ENCODE data around the gene KCNC3.

KCNC3 gene

DNA sequence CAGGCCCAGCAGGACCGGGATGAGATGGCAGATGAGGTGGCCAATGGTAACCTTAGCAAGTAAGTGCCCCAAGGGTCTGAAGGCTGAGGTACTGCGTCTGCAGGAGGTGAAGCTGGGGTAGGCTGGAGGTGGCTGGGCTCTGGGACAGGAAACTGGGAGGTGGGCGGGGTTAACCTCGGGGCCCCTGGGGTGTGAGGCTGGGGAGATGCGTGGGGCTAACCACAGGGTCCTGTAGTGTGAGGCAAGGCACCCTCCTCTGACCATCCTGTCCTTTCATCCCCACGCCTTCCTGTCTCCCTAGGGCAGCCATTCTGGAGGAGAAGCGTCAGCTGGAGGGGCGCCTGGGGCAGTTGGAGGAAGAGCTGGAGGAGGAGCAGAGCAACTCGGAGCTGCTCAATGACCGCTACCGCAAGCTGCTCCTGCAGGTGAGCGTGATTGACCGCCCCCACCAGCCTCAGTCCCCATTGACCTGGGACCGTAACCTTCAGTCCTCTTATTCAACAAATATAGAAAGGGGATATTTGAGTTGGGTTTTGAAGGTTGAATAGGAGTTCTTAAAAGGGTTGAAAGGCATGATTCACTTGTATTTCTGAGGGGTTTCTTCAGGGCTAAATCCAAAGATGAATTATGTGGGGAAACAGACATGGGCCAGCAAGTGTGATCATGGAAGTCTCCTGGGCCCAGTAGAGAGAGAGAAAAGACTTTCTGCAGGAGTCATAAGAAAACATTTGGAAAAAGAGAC lies 35.7 kb downstream of the KCNC3 start:
- no peak overlapping the region for H3K4me3 ChIP-seq (ENCODE audit: low read length)
- H3K27me3 ChIP-seq (ENCODE audit: control insufficient read depth, insufficient read depth, low read length): no peaks in the 10 kb centered on the region
- no peaks in the 10 kb centered on the region for H3K4me1 ChIP-seq (ENCODE audit: control insufficient read depth, insufficient read depth, low read length)
- H3K36me3 ChIP-seq (ENCODE audit: insufficient read depth, low read length): no peaks in the 10 kb centered on the region
- H3K9ac ChIP-seq (ENCODE audit: low read depth, low read length): no peak overlapping the region
- no peak overlapping the region for H3K4me2 ChIP-seq (ENCODE audit: low read length)
- H3K9me3 ChIP-seq (replicated peaks; ENCODE audit: low read length): peaks cover 4% of the 10 kb centered on the region

DNA sequence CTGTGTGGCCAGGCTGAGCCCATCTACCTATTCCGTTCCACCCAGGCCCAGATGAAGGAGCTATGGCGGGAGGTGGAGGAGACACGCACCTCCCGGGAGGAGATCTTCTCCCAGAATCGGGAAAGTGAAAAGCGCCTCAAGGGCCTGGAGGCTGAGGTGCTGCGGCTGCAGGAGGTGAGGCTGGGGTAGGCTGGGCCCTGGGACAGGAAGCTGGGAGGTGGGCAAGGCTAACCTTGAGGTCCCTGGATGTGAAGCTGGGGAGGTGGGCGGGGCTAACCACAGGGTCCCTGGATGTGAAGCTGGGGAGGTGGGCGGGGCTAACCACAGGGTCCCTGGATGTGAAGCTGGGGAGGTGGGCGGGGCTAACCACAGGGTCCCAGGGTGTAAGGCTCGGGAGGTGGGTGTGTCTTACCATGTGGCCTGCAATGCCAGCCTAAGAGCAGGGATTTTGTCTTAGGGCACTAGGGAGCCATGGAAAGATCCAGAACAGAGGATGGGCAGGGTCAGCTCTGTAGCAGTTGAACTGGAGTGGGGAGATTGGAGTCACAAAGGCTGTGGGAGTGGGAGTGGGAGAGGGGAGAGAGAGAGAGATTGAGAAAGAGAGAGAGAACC lies 36.9 kb downstream of the KCNC3 start:
- Histone ChIP-seq H3K4me2 (ENCODE audit: low read length) (no peak overlapping the region), H3K9me3 (replicated peaks; ENCODE audit: low read length) (peaks cover 7% of the 10 kb centered on the region), H3K27me3 (ENCODE audit: control insufficient read depth, insufficient read depth, low read length) (no peaks in the 10 kb centered on the region), H3K9ac (ENCODE audit: low read depth, low read length) (no peak overlapping the region), H3K36me3 (ENCODE audit: insufficient read depth, low read length) (no peaks in the 10 kb centered on the region), H3K4me1 (ENCODE audit: control insufficient read depth, insufficient read depth, low read length) (no peaks in the 10 kb centered on the region), H3K4me3 (ENCODE audit: low read length) (no peak overlapping the region)

DNA sequence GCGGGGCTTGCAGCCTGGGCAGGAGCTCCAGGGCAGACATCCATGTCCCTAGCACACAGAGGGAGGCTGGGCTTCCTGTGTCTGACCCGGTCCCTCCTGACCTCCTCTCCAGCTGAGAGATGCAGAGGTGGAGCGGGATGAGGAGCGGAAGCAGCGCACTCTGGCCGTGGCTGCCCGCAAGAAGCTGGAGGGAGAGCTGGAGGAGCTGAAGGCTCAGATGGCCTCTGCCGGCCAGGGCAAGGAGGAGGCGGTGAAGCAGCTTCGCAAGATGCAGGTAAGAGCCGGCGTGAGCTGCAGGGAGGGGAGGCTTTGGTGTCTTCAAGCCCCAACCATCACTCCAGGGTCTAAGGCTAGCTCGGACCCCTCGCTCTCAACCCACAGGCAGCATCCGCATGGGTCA lies 38.4 kb downstream of the KCNC3 start:
- Histone ChIP-seq H3K9me3 (replicated peaks; ENCODE audit: low read length) (peaks cover 7% of the 10 kb centered on the region), H3K4me2 (ENCODE audit: low read length) (no peak overlapping the region), H3K36me3 (ENCODE audit: insufficient read depth, low read length) (no peaks in the 10 kb centered on the region), H3K4me3 (ENCODE audit: low read length) (no peak overlapping the region), H3K27me3 (ENCODE audit: control insufficient read depth, insufficient read depth, low read length) (no peaks in the 10 kb centered on the region), H3K4me1 (ENCODE audit: control insufficient read depth, insufficient read depth, low read length) (no peaks in the 10 kb centered on the region), H3K9ac (ENCODE audit: low read depth, low read length) (no peak overlapping the region)

DNA sequence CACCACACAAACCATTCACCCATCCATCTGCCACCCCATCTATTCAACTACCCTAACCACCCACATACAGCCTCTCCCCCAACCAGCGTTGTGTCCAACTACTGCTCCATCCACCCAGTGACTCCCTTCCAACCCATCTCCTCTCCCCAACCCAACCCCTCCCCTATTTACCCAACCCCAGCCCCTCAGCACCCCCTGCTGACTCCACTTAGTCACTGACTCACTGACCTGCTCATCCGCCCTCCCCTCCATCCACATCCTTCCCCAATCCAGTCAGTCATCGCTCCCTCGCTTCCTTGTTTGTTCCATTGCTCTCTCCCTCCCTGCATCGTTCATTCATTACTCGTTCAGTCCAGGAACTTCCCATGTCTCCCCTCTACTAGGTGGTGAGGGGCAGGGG lies 39.2 kb downstream of the KCNC3 start:
- no peaks in the 10 kb centered on the region for H3K27me3 ChIP-seq (ENCODE audit: control insufficient read depth, insufficient read depth, low read length)
- H3K9me3 ChIP-seq (replicated peaks; ENCODE audit: low read length): peaks cover 7% of the 10 kb centered on the region
- no peak overlapping the region for H3K4me3 ChIP-seq (ENCODE audit: low read length)
- no peaks in the 10 kb centered on the region for H3K4me1 ChIP-seq (ENCODE audit: control insufficient read depth, insufficient read depth, low read length)
- H3K36me3 ChIP-seq (ENCODE audit: insufficient read depth, low read length): no peaks in the 10 kb centered on the region
- no peak overlapping the region for H3K9ac ChIP-seq (ENCODE audit: low read depth, low read length)
- H3K4me2 ChIP-seq (ENCODE audit: low read length): no peak overlapping the region

DNA sequence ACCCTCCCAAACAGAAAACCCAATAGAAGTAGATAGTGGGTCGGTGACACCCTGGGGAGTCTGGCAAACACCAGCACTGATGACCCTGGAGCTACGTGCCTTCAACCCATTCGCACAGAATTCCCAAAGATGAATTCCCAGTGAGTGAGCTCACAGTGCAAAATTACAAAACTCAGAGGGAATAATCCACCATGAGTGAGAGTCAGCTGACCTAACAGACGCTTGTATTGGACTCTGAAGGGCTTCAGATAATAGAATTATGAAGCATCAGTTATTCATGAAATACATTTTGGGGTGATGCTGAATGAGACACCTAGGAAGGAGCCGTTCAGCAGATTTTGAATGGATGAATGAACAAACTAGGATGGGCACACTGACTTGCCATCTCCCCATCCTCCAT lies 40.2 kb downstream of the KCNC3 start:
- H3K9me3 ChIP-seq (replicated peaks; ENCODE audit: low read length): peaks cover 7% of the 10 kb centered on the region
- no peaks in the 10 kb centered on the region for H3K36me3 ChIP-seq (ENCODE audit: insufficient read depth, low read length)
- no peak overlapping the region for H3K4me2 ChIP-seq (ENCODE audit: low read length)
- no peak overlapping the region for H3K9ac ChIP-seq (ENCODE audit: low read depth, low read length)
- no peaks in the 10 kb centered on the region for H3K27me3 ChIP-seq (ENCODE audit: control insufficient read depth, insufficient read depth, low read length)
- H3K4me1 ChIP-seq (ENCODE audit: control insufficient read depth, insufficient read depth, low read length): no peaks in the 10 kb centered on the region
- H3K4me3 ChIP-seq (ENCODE audit: low read length): no peak overlapping the region

DNA sequence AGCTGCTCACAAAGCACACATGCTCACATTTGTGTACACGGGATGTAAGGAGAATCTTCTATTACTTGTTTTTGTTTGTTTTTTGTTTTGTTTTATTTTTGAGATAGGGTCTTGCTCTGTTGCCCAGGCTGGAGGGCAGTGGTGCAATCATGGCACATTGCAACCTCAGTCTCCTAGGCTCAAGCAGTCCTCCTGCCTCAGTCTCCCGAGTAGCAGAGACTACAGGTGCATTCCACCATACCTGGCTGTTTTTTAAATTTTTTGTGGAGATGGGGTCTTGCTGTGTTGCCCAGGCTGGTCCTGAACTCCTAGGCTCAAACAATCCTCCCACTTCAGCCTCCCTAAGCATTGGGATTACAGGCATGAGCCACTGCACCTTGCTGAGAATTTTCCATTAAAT lies 41.8 kb downstream of the KCNC3 start:
- H3K9me3 ChIP-seq (replicated peaks; ENCODE audit: low read length): peaks cover 7% of the 10 kb centered on the region
- H3K27me3 ChIP-seq (ENCODE audit: control insufficient read depth, insufficient read depth, low read length): no peaks in the 10 kb centered on the region
- no peak overlapping the region for H3K9ac ChIP-seq (ENCODE audit: low read depth, low read length)
- no peaks in the 10 kb centered on the region for H3K4me1 ChIP-seq (ENCODE audit: control insufficient read depth, insufficient read depth, low read length)
- no peak overlapping the region for H3K4me2 ChIP-seq (ENCODE audit: low read length)
- H3K4me3 ChIP-seq (ENCODE audit: low read length): no peak overlapping the region
- no peaks in the 10 kb centered on the region for H3K36me3 ChIP-seq (ENCODE audit: insufficient read depth, low read length)

DNA sequence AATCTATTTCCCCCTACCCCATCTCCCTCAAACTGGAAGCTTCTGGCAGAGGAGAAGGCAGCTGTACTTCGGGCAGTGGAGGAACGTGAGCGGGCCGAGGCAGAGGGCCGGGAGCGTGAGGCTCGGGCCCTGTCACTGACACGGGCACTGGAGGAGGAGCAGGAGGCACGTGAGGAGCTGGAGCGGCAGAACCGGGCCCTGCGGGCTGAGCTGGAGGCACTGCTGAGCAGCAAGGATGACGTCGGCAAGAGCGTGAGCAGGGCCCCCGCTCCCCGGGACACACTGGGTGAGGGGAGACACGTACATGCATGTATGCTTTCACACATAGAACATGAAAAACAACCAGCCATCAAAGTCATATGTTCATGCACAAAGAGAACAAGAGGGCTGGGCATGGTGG lies 42.7 kb downstream of the KCNC3 start:
- Histone ChIP-seq H3K4me3 (ENCODE audit: low read length) (no peak overlapping the region), H3K4me2 (ENCODE audit: low read length) (no peak overlapping the region), H3K9me3 (replicated peaks; ENCODE audit: low read length) (peaks cover 7% of the 10 kb centered on the region), H3K36me3 (ENCODE audit: insufficient read depth, low read length) (no peaks in the 10 kb centered on the region), H3K27me3 (ENCODE audit: control insufficient read depth, insufficient read depth, low read length) (no peaks in the 10 kb centered on the region), H3K9ac (ENCODE audit: low read depth, low read length) (no peak overlapping the region), H3K4me1 (ENCODE audit: control insufficient read depth, insufficient read depth, low read length) (no peaks in the 10 kb centered on the region)

DNA sequence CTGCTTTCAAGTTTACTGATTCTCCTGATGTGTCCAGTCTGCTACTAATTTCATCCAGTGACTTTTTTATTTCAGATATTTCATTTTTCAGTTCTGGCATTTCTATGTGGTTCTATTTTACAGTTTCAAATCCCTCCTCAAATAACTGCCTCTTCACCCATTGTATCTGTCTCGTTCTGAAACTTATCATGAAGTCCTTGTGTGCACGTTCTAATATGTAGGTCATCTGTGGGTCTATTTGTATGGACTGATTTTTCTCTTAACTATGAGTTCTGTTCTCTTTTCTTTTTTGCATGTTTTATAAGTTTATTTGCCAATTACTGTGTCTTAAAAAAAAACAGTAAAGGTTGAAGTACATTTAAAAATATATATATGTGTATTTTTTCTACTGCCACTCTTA lies 43.3 kb downstream of the KCNC3 start:
- peaks cover 7% of the 10 kb centered on the region for H3K9me3 ChIP-seq (replicated peaks; ENCODE audit: low read length)
- H3K9ac ChIP-seq (ENCODE audit: low read depth, low read length): no peak overlapping the region
- H3K4me2 ChIP-seq (ENCODE audit: low read length): no peak overlapping the region
- H3K36me3 ChIP-seq (ENCODE audit: insufficient read depth, low read length): no peaks in the 10 kb centered on the region
- no peaks in the 10 kb centered on the region for H3K4me1 ChIP-seq (ENCODE audit: control insufficient read depth, insufficient read depth, low read length)
- H3K4me3 ChIP-seq (ENCODE audit: low read length): no peak overlapping the region
- no peaks in the 10 kb centered on the region for H3K27me3 ChIP-seq (ENCODE audit: control insufficient read depth, insufficient read depth, low read length)

DNA sequence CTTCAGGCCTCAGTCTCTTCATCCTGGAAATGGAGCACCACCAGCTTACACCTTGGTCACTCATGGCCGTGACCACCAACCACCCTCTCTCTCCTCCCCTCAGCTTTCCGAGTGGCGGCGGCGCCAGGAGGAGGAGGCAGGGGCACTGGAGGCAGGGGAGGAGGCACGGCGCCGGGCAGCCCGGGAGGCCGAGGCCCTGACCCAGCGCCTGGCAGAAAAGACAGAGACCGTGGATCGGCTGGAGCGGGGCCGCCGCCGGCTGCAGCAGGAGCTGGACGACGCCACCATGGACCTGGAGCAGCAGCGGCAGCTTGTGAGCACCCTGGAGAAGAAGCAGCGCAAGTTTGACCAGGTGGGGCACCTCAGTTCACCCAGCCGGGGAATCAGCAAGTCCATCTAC lies 47.7 kb downstream of the KCNC3 start:
- no peak overlapping the region for H3K4me3 ChIP-seq (ENCODE audit: low read length)
- H3K4me2 ChIP-seq (ENCODE audit: low read length): no peak overlapping the region
- no peaks in the 10 kb centered on the region for H3K9me3 ChIP-seq (replicated peaks; ENCODE audit: low read length)
- no peak overlapping the region for H3K9ac ChIP-seq (ENCODE audit: low read depth, low read length)
- H3K27me3 ChIP-seq (ENCODE audit: control insufficient read depth, insufficient read depth, low read length): no peaks in the 10 kb centered on the region
- no peaks in the 10 kb centered on the region for H3K4me1 ChIP-seq (ENCODE audit: control insufficient read depth, insufficient read depth, low read length)
- H3K36me3 ChIP-seq (ENCODE audit: insufficient read depth, low read length): no peaks in the 10 kb centered on the region

DNA sequence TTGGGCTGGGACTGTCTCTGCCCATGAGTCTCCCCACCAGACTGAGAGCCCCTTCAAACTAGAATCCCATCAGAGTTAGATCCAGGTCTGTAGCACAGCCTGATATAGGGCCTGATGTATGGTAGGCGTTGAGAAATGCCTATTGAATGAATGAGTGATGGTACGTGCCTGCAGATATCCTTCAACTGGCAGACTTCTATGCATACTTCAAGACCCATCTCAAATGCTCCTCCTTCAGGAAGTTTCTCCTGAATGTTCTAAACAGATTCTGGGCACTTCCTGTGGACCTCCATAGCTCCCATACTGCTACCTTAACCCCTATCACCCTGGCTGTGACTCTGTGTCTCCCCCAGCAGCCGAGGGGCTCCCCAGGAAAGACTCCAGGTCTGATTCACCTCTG lies 48.2 kb downstream of the KCNC3 start:
- no peaks in the 10 kb centered on the region for H3K36me3 ChIP-seq (ENCODE audit: insufficient read depth, low read length)
- H3K4me2 ChIP-seq (ENCODE audit: low read length): no peak overlapping the region
- peaks cover 3% of the 10 kb centered on the region for H3K9me3 ChIP-seq (replicated peaks; ENCODE audit: low read length)
- H3K4me3 ChIP-seq (ENCODE audit: low read length): no peak overlapping the region
- no peaks in the 10 kb centered on the region for H3K27me3 ChIP-seq (ENCODE audit: control insufficient read depth, insufficient read depth, low read length)
- H3K9ac ChIP-seq (ENCODE audit: low read depth, low read length): no peak overlapping the region
- H3K4me1 ChIP-seq (ENCODE audit: control insufficient read depth, insufficient read depth, low read length): no peaks in the 10 kb centered on the region

DNA sequence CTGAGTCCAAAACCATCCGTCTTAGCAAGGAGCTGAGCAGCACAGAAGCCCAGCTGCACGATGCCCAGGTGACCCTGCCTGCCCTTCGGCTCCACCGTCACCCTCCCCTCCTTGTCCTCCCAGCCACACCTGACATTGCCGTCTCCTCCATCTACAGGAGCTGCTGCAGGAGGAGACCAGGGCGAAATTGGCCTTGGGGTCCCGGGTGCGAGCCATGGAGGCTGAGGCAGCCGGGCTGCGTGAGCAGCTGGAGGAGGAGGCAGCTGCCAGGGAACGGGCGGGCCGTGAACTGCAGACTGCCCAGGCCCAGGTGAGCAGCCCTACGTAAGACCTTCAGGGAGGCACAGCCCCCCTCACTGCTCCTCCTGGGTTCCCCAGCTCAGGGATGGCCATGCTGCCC lies 49.1 kb downstream of the KCNC3 start:
- no peak overlapping the region for H3K4me2 ChIP-seq (ENCODE audit: low read length)
- H3K4me1 ChIP-seq (ENCODE audit: control insufficient read depth, insufficient read depth, low read length): no peaks in the 10 kb centered on the region
- no peaks in the 10 kb centered on the region for H3K36me3 ChIP-seq (ENCODE audit: insufficient read depth, low read length)
- no peak overlapping the region for H3K4me3 ChIP-seq (ENCODE audit: low read length)
- H3K9me3 ChIP-seq (replicated peaks; ENCODE audit: low read length): peaks cover 3% of the 10 kb centered on the region
- no peak overlapping the region for H3K9ac ChIP-seq (ENCODE audit: low read depth, low read length)
- H3K27me3 ChIP-seq (ENCODE audit: control insufficient read depth, insufficient read depth, low read length): no peaks in the 10 kb centered on the region

DNA sequence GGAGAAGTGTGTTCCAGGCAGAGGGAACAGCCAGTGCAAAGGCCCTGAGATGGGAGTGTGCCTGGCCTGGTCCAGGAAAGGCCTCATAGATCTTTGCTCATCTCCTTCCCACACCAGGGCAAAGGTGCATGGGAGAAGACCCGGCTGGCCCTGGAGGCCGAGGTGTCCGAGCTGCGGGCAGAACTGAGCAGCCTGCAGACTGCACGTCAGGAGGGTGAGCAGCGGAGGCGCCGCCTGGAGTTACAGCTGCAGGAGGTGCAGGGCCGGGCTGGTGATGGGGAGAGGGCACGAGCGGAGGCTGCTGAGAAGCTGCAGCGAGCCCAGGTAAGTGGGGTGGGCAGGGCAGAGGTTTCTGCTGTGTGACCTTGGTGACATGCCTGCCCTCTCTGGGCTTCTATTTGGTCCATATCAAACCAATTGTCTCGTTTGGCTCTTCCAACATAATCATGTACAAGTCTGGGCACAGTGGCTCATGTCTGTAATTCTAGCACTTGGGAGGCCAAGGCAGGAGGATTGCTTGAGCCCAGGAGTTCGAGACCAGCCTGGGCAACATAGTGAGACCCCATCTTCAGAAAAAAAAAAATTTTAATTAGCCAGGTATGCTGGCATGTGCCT lies 51.1 kb downstream of the KCNC3 start:
- Histone ChIP-seq H3K36me3 (ENCODE audit: insufficient read depth, low read length) (no peaks in the 10 kb centered on the region), H3K27me3 (ENCODE audit: control insufficient read depth, insufficient read depth, low read length) (no peaks in the 10 kb centered on the region), H3K9me3 (replicated peaks; ENCODE audit: low read length) (peaks cover 3% of the 10 kb centered on the region), H3K9ac (ENCODE audit: low read depth, low read length) (no peak overlapping the region), H3K4me2 (ENCODE audit: low read length) (no peak overlapping the region), H3K4me3 (ENCODE audit: low read length) (no peak overlapping the region), H3K4me1 (ENCODE audit: control insufficient read depth, insufficient read depth, low read length) (no peaks in the 10 kb centered on the region)

All from skeletal muscle satellite cell (primary cell).